Mesothelial cell of epicardium (in vitro differentiated cells): ENCODE data around the gene WWOX. TPM values are rescaled to one million over a fixed set of nuclear protein-coding genes. Genes with fewer than 3 reads are reported as not detected.

ENCODE experiments used
- DNase-seq, 2 experiments: peaks; one replicate each; pipeline ENCODE4 v3.0.0; 2021; ENCODE audit warnings: low spot score in 2 of 2; ENCODE audit not compliant: unreplicated experiment in 2 of 2
- H3K27ac Mint-ChIP-seq: 2 replicates; pipeline ENCODE4 v1.8.0; 2021; ENCODE audit warnings: mixed read lengths
- H3K27me3 Mint-ChIP-seq: 2 replicates; pipeline ENCODE4 v1.8.0; 2021; ENCODE audit warnings: low read depth, mixed read lengths
- H3K36me3 Mint-ChIP-seq: 2 replicates; pipeline ENCODE4 v1.8.0; 2021; ENCODE audit warnings: mixed read lengths
- H3K4me1 Mint-ChIP-seq: 2 replicates; pipeline ENCODE4 v1.8.0; 2021; ENCODE audit warnings: mixed read lengths
- H3K4me3 Mint-ChIP-seq: 2 replicates; pipeline ENCODE4 v1.8.0; 2021; ENCODE audit warnings: mild to moderate bottlenecking, moderate library complexity, mixed read lengths
- H3K9me3 Mint-ChIP-seq: 2 replicates; pipeline ENCODE4 v1.8.0; 2021; ENCODE audit warnings: mixed read lengths
- total RNA-seq: library from RNA; stranded (reverse); gene quantifications from 3 replicates; pipeline ENCODE4 v1.2.1, GENCODE V29; 2021
- TF ChIP-seq, protein P1 (sequence below): fragments of 200-600 bp; sonication (generic); IDR thresholded peaks from one replicate; pipeline ENCODE4 v1.5.0; 2021; ENCODE audit warnings: antibody characterized with exemption; ENCODE audit not compliant: unreplicated experiment

The WWOX gene
- total RNA-seq, 1 donor from 2014 or later = 29.7 TPM

DNA sequence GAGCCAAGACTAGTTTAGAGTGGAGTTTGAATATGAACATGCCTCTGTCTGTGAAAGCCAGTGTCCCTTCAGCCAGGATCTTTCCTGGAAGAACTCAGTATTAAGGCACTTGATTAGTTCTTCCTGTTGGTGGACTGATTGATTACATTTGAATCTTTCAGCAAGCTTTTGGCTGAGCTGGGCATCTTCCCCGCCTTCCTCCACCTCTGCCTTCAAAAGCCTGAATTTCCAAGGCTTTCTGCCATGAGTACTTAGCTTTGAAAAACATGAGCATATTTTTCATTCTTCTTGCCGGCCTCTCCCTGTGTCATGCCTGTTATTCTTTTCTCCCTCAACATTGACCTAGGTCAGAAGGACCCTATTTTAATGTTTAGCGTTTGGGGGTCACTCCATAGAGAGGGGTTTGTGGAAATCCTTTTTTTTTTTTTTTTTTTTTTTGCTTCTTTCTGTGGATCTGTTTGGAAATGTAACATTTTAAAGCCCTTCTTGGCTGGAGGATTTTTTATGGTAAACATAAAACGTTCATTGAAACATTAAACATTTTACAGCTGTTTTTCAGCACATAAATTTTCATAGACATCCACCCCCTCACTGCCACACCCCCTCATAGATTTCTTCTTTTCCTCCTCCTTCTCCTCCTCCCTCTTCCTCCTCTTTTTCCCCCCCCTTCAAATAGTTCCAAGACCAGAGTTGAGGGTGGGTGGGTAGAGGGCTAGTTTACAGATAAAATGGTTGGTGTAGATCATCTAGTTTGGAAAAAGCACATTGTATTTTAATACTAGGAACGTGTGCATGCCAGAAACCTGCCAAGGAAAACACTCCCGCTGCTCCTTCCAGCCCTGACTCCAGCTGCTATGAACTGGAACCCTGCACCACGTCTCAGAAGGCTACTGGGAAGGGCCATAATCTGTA is 645.9 kb downstream of the WWOX start:
- Mint-ChIP-seq H3K27ac (peak overlapping the region; percentile 63), H3K9me3 (no peaks in the 10 kb centered on the region)
- TF ChIP-seq, protein P1, sequence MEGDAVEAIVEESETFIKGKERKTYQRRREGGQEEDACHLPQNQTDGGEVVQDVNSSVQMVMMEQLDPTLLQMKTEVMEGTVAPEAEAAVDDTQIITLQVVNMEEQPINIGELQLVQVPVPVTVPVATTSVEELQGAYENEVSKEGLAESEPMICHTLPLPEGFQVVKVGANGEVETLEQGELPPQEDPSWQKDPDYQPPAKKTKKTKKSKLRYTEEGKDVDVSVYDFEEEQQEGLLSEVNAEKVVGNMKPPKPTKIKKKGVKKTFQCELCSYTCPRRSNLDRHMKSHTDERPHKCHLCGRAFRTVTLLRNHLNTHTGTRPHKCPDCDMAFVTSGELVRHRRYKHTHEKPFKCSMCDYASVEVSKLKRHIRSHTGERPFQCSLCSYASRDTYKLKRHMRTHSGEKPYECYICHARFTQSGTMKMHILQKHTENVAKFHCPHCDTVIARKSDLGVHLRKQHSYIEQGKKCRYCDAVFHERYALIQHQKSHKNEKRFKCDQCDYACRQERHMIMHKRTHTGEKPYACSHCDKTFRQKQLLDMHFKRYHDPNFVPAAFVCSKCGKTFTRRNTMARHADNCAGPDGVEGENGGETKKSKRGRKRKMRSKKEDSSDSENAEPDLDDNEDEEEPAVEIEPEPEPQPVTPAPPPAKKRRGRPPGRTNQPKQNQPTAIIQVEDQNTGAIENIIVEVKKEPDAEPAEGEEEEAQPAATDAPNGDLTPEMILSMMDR = no peak

DNA sequence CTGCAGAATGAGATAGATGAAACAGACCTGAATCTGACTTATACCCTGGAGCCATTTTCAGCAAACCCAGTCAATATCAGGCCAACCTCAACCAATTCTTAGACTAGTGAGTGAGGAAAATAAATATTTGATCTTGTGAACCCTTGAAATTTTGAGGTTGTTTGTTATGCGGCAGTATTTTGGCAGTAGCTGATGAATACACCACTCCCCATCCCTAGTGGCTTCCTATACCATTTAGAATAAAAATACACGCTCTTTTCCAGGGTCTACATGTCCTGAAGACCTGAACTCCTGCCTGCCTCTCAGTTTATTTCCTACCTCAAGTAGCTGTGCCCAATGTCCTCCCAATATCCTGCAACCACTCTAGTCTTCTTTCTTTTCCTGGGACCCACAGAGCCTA is 647.3 kb downstream of the WWOX start:
- H3K4me3 Mint-ChIP-seq = no peak overlapping the region
- TF ChIP-seq, protein P1 = no peak

More for the DNA sequence above, 645.9 kb downstream of the WWOX start:
- Mint-ChIP-seq H3K4me1 (peaks cover 44% of the 10 kb centered on the region), H3K4me3 (peak overlapping the region; percentile 4), H3K36me3 (no peaks in the 10 kb centered on the region), H3K27me3 (no peaks in the 10 kb centered on the region)
- no peak for DNase-seq

DNA sequence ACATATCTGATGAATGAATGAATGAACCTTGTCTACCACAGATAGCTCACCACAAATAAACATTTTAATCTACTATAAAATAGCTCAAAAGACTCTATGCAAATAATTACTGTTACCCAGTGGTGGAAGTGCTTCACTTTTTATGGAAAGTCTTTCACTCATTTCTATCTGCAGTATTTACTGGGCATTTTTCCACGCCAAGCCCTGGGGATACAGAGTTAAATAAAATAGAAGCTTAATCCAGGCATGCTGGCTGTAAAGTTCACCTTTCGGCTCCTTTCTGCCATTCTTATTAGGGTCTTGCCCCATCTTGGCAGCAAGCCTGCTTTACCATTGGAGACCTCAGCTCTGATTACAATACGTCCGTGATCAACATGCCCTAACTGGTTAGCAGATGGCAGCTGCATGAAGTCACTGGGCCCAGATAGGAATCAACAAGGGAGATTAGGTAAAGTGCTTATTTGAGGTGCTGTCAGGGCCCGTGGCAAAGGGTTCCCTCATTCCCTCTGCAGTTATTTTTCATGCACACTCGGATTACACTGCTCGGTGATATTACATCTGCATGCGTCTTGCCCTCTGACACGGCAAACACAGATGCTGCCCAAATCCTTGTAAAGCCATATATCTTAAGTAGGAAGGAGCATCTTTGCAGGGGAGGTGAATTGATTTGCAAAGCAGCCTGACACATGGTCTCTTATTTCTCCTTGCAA is 648.9 kb downstream of the WWOX start:
- Mint-ChIP-seq H3K36me3 (no peaks in the 10 kb centered on the region), H3K27me3 (no peaks in the 10 kb centered on the region)

More for the DNA sequence above, 647.3 kb downstream of the WWOX start:
- H3K4me1 Mint-ChIP-seq = peaks cover 44% of the 10 kb centered on the region
- no peak overlapping the region for H3K27ac Mint-ChIP-seq
- H3K27me3 Mint-ChIP-seq = no peaks in the 10 kb centered on the region
- peaks cover 4% of the 10 kb centered on the region for H3K9me3 Mint-ChIP-seq
- H3K36me3 Mint-ChIP-seq = no peaks in the 10 kb centered on the region
- DNase-seq = no peak

DNA sequence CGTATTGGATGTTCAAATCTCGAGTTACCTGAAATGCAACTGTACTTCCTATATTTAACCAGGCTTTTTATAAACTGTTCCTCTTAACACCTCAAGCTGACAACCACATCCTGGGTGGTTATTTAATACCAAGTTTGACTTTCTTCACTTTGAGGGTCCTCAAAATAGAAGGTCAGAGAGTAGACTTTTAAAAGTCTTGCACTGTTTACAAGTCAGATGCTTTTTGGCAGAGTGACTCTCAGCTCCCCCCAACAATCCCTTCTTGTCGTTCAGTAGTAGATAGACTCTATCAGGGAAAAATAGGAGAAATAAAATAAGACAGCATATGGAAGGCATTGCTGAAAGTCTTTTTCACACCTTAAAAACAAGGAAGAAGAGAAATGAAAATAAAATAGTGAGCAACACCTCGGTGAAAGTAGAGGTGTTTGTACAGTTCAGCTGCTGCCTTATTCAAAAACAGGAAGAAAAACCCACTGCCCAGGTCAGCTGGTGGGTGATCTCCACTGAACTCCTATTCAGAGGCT is 650.4 kb downstream of the WWOX start:
- Mint-ChIP-seq H3K36me3 (no peaks in the 10 kb centered on the region), H3K4me1 (peaks cover 39% of the 10 kb centered on the region), H3K9me3 (peaks cover 4% of the 10 kb centered on the region), H3K27me3 (no peaks in the 10 kb centered on the region), H3K27ac (no peak overlapping the region), H3K4me3 (no peak overlapping the region)
- TF ChIP-seq, protein P1 = no peak
- no peak for DNase-seq

More for the DNA sequence above, 648.9 kb downstream of the WWOX start:
- H3K27ac Mint-ChIP-seq = no peak overlapping the region
- H3K9me3 Mint-ChIP-seq = peaks cover 4% of the 10 kb centered on the region
- DNase-seq = no peak
- TF ChIP-seq, protein P1 = no peak
- H3K4me1 Mint-ChIP-seq = peaks cover 44% of the 10 kb centered on the region
- no peak overlapping the region for H3K4me3 Mint-ChIP-seq

DNA sequence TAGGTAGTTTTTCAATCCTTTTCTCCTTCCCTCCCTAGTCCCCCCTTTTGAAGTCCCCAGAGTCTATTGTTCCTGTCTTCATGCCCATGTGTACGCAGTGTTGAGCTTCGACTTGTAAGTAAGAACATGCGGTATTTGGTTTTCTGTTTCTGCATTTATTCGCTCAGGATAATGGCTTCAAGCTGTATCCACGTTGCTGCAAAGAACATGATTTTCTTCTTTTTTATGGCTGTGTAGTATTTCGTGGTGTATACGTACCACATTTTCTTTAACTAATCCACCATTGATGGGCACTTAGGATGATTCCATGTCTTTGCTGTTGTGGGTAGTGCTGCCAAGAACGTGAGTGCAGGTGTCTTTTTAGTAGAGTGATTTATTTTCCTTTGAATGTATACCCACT is 651.2 kb downstream of the WWOX start:
- H3K4me3 Mint-ChIP-seq = no peak overlapping the region
- DNase-seq = no peak
- H3K4me1 Mint-ChIP-seq = peaks cover 31% of the 10 kb centered on the region
- H3K9me3 Mint-ChIP-seq = peaks cover 4% of the 10 kb centered on the region
- TF ChIP-seq, protein P1 = no peak
- no peak overlapping the region for H3K27ac Mint-ChIP-seq
- H3K27me3 Mint-ChIP-seq = no peaks in the 10 kb centered on the region
- no peaks in the 10 kb centered on the region for H3K36me3 Mint-ChIP-seq
